ENCODE data around the gene IRF4. TPM values are rescaled to one million over a fixed set of nuclear protein-coding genes. Genes with fewer than 3 reads are reported as not detected.

Gene IRF4
- total RNA-seq, 4 donors from 2014 or later = 6.6 to 21.2 (median 8.8) TPM

- no peak for DNase-seq (ENCODE audit: low spot score in 2 of 2)
- WGBS, 2 donors = 79 to 81% methylated on average over 26 of the region's 26 CpGs
- no peak for TF ChIP-seq POLR2A (IDR thresholded peaks at IDR 0.05)
- no peak for TF ChIP-seq CTCF (IDR thresholded peaks at IDR 0.05)
- H3K4me3 ChIP-seq (ENCODE audit: low read depth, poor library complexity, severe bottlenecking) = no peak overlapping the region
- intact Hi-C loops (cut with DNase I; ENCODE audit: low total_unique reads) = no loop called here
These were observed 11.0 kb upstream of the IRF4 start for GRCh38 chr6:380234-381218.

GRCh38 chr6:381742-382461 lies 9.7 kb upstream of the IRF4 start:
- peak in 1 of 2 donors; percentile 86 for DNase-seq (ENCODE audit: low spot score in 2 of 2)
- WGBS, 2 donors = 86 to 87% methylated on average over 17 of the region's 17 CpGs
- intact Hi-C loops (cut with DNase I; ENCODE audit: low total_unique reads) = no loop called here
- H3K4me3 ChIP-seq (ENCODE audit: low read depth, poor library complexity, severe bottlenecking) = no peak overlapping the region
- no peak for TF ChIP-seq POLR2A (IDR thresholded peaks at IDR 0.05)
- TF ChIP-seq CTCF (IDR thresholded peaks at IDR 0.05) = no peak

GRCh38 chr6:382883-383810 lies 8.4 kb upstream of the IRF4 start:
- 75 to 81% methylated on average over 18 to 22 of the region's 22 CpGs for WGBS, 2 donors
- intact Hi-C loops (cut with DNase I; ENCODE audit: low total_unique reads) = no loop called here
- DNase-seq (ENCODE audit: low spot score in 2 of 2) = peak in 1 of 2 donors; percentile 70
- TF ChIP-seq CTCF (IDR thresholded peaks at IDR 0.05) (no peak), POLR2A (IDR thresholded peaks at IDR 0.05) (no peak)
- H3K4me3 ChIP-seq (ENCODE audit: low read depth, poor library complexity, severe bottlenecking) = no peak overlapping the region

- 64 to 82% methylated on average over 3 of the region's 3 CpGs for WGBS, 2 donors
- no peak overlapping the region for H3K4me3 ChIP-seq (ENCODE audit: low read depth, poor library complexity, severe bottlenecking)
- TF ChIP-seq POLR2A (IDR thresholded peaks at IDR 0.05) = no peak
- TF ChIP-seq CTCF (IDR thresholded peaks at IDR 0.05) = no peak
- intact Hi-C loops (cut with DNase I; ENCODE audit: low total_unique reads) = no loop called here
- no peak for DNase-seq (ENCODE audit: low spot score in 2 of 2)
These were observed 7.7 kb upstream of the IRF4 start for GRCh38 chr6:383856-384255.

GRCh38 chr6:384898-385297 lies 6.7 kb upstream of the IRF4 start:
- TF ChIP-seq CTCF (IDR thresholded peaks at IDR 0.05) (no peak), POLR2A (IDR thresholded peaks at IDR 0.05) (no peak)
- H3K4me3 ChIP-seq (ENCODE audit: low read depth, poor library complexity, severe bottlenecking) = no peak overlapping the region
- intact Hi-C loops (cut with DNase I; ENCODE audit: low total_unique reads) = no loop called here
- peak in 1 of 2 donors; percentile 77 for DNase-seq (ENCODE audit: low spot score in 2 of 2)
- WGBS, 2 donors = 90 to 95% methylated on average over 6 of the region's 6 CpGs
